Coronary artery (tissue), 2 donors: ENCODE measurements around the gene TTLL13.

ENCODE experiments used
- DNase-seq: peaks from one replicate; pipeline ENCODE4 v3.0.0-alpha.2; 2017; ENCODE audit warnings: low spot score
- H3K27ac ChIP-seq, 2 donors: fragments of 200-600 bp; sonication (generic); one replicate each; pipeline ENCODE4 v1.5.1; 2016 to 2019
- H3K4me3 ChIP-seq: fragments of 200-600 bp; sonication (generic); 2 replicates; pipeline ENCODE4 v1.5.1; 2016; ENCODE audit warnings: mild to moderate bottlenecking, moderate library complexity
- CTCF ChIP-seq: fragments of 200-600 bp; sonication (generic); IDR thresholded peaks from one replicate; pipeline ENCODE4 v1.5.1; 2019; ENCODE audit warnings: antibody characterized with exemption

Gene TTLL13

GRCh38 chr15:90217671-90218394 lies 31.5 kb upstream of the TTLL13 start:
- TF ChIP-seq CTCF = no peak
- DNase-seq = no peak
- Histone ChIP-seq H3K4me3 (no peak overlapping the region), H3K27ac (no peak overlapping the region)

GRCh38 chr15:90219421-90220141 lies 29.8 kb upstream of the TTLL13 start:
- no peak overlapping the region for H3K4me3 ChIP-seq
- peak; percentile 46 for TF ChIP-seq CTCF
- no peak overlapping the region for H3K27ac ChIP-seq
- no peak for DNase-seq

- H3K4me3 ChIP-seq = no peak overlapping the region
- H3K27ac ChIP-seq = peak overlapping the region; percentile 68 to 76
- TF ChIP-seq CTCF = peak; percentile 81
- peak; percentile 90 for DNase-seq
Observed at GRCh38 chr15:90221246-90221900, 28.0 kb upstream of the TTLL13 start.

GRCh38 chr15:90222547-90222946 lies 26.8 kb upstream of the TTLL13 start:
- TF ChIP-seq CTCF = no peak
- Histone ChIP-seq H3K4me3 (no peak overlapping the region), H3K27ac (no peak overlapping the region)
- DNase-seq = no peak

GRCh38 chr15:90223441-90224165 lies 25.8 kb upstream of the TTLL13 start:
- H3K4me3 ChIP-seq = no peak overlapping the region
- TF ChIP-seq CTCF = no peak
- DNase-seq = no peak
- no peak overlapping the region for H3K27ac ChIP-seq

GRCh38 chr15:90225047-90225446 lies 24.3 kb upstream of the TTLL13 start:
- no peak overlapping the region for H3K4me3 ChIP-seq
- DNase-seq = no peak
- TF ChIP-seq CTCF = no peak
- H3K27ac ChIP-seq = no peak overlapping the region
